Chondrocyte (in vitro differentiated cells): ENCODE measurements around the gene REEP6. TPM values are rescaled to one million over a fixed set of nuclear protein-coding genes. Genes with fewer than 3 reads are reported as not detected.

Source experiments
- DNase-seq: peaks from one replicate; pipeline ENCODE4 v3.0.0; 2021; ENCODE audit warnings: mixed read lengths, low spot score
- H3K27ac Mint-ChIP-seq: one replicate; pipeline ENCODE4 v1.8.0; 2021; ENCODE audit warnings: mild to moderate bottlenecking, moderate library complexity, mixed read lengths; ENCODE audit not compliant: unreplicated experiment
- H3K27me3 Mint-ChIP-seq: 2 replicates; pipeline ENCODE4 v1.8.0; 2021; ENCODE audit warnings: low read depth, mixed read lengths
- H3K36me3 Mint-ChIP-seq: 2 replicates; pipeline ENCODE4 v1.8.0; 2021; ENCODE audit warnings: low read depth, mixed read lengths
- H3K4me1 Mint-ChIP-seq: 2 replicates; pipeline ENCODE4 v1.8.0; 2021; ENCODE audit warnings: low read depth, mild to moderate bottlenecking, mixed read lengths
- H3K4me3 Mint-ChIP-seq: one replicate; pipeline ENCODE4 v1.8.0; 2021; ENCODE audit warnings: mild to moderate bottlenecking, moderate library complexity, mixed read lengths; ENCODE audit not compliant: unreplicated experiment
- H3K9me3 Mint-ChIP-seq: 2 replicates; pipeline ENCODE4 v1.8.0; 2021; ENCODE audit warnings: low read depth, mixed read lengths
- total RNA-seq: library from RNA; stranded (reverse); gene quantifications from 3 replicates; pipeline ENCODE4 v1.2.1, GENCODE V29; 2021
- TF ChIP-seq, protein P1 (sequence below): fragments of 200-600 bp; sonication (generic); IDR thresholded peaks from 2 replicates; pipeline ENCODE4 v1.5.0; 2021; ENCODE audit warnings: antibody characterized with exemption, mild to moderate bottlenecking, moderate library complexity

Gene REEP6
- total RNA-seq, 1 donor from 2014 or later, result 2.8 TPM

DNA sequence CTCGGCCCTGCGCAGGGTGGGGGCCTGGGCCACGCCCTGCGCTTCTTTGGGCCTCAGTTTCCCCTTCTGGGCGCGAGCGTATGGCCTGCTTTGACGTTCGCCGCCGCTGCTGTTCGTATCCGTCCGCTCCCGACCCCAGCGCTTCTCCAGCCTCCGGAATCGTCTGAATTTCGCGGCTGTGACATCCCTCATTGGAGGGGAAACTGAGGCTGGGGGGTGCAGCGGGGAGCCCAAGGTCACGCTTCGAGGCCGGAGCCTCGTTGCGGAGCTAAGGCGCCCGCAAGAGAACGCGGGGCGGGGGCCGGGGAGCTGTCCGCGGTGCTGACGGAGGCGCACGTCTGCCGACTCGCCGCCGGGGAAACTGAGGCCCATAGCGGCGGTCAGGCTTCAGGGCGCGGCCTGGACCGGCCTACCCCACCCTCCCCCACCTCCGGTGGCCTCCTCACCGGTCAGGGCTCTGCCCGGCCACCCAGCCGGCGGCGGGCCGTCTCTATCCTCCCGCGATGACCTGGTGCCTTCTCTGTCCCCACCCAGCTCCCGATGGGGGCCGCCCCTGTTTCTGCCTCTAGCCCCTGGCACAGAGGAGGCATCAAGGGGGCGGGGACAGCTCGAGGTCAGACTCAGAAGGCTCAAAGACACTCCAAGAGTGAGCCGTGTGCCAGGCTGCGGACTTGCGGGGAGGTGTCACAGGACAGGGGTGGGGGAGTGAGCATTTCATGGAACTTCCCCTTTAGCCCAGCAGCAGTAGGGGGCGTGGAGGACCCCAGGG, 44.1 kb upstream of the REEP6 start:
- DNase-seq, result no peak
- no peak overlapping the region for H3K27ac Mint-ChIP-seq
- H3K27me3 Mint-ChIP-seq, result peaks cover 16% of the 10 kb centered on the region
- H3K36me3 Mint-ChIP-seq, result peaks cover 6% of the 10 kb centered on the region
- peaks cover 27% of the 10 kb centered on the region for H3K4me1 Mint-ChIP-seq
- TF ChIP-seq, protein P1, sequence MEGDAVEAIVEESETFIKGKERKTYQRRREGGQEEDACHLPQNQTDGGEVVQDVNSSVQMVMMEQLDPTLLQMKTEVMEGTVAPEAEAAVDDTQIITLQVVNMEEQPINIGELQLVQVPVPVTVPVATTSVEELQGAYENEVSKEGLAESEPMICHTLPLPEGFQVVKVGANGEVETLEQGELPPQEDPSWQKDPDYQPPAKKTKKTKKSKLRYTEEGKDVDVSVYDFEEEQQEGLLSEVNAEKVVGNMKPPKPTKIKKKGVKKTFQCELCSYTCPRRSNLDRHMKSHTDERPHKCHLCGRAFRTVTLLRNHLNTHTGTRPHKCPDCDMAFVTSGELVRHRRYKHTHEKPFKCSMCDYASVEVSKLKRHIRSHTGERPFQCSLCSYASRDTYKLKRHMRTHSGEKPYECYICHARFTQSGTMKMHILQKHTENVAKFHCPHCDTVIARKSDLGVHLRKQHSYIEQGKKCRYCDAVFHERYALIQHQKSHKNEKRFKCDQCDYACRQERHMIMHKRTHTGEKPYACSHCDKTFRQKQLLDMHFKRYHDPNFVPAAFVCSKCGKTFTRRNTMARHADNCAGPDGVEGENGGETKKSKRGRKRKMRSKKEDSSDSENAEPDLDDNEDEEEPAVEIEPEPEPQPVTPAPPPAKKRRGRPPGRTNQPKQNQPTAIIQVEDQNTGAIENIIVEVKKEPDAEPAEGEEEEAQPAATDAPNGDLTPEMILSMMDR, result no peak
- no peaks in the 10 kb centered on the region for H3K9me3 Mint-ChIP-seq
- peak overlapping the region; percentile 60 for H3K4me3 Mint-ChIP-seq

DNA sequence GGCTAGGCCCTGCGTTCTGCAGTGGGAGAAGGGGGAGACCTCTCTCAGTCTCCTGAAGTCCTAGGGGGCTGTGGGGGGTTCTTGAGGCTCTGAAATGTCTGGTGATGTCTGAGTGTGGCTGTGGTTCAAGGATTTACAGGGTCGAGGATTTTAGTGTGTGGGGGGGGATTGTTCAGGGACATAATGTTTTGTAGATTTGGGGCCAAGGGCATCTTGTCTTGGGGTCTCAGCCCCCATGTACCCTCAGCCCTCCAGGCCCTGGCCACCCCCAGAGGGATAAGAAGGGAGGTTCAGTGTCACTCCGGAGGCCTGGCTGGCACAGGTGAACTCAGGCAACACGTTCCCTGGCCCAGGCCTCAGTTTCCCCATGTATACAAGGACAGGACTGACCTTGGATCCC, 43.5 kb upstream of the REEP6 start:
- no peak overlapping the region for H3K4me3 Mint-ChIP-seq
- TF ChIP-seq, protein P1, result no peak
- no peak for DNase-seq
- peaks cover 2% of the 10 kb centered on the region for H3K36me3 Mint-ChIP-seq
- peaks cover 25% of the 10 kb centered on the region for H3K4me1 Mint-ChIP-seq
- H3K9me3 Mint-ChIP-seq, result no peaks in the 10 kb centered on the region
- no peak overlapping the region for H3K27ac Mint-ChIP-seq
- peaks cover 19% of the 10 kb centered on the region for H3K27me3 Mint-ChIP-seq

DNA sequence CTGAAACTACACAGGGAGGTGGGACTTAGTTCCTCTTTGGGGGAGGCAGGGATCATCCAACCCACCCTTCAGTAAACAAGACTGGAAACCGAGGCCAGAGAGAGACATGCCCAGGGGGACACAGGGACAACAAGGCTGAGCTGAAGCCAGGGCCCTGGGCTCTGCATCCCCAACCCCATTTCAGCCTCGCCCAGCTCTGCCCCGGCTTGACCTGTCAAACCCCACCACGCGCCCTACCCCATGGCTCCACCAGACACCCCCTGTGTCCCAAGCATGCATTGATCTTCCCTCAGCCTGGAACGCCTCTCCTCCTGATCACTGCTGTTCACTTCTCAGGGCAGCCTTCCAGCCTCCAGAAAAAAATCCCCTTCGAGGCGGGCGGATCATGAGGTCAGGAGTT, 43.0 kb upstream of the REEP6 start:
- Mint-ChIP-seq H3K27ac (no peak overlapping the region), H3K36me3 (peaks cover 2% of the 10 kb centered on the region), H3K9me3 (no peaks in the 10 kb centered on the region), H3K4me1 (peaks cover 25% of the 10 kb centered on the region), H3K27me3 (peaks cover 19% of the 10 kb centered on the region), H3K4me3 (no peak overlapping the region)
- TF ChIP-seq, protein P1, result no peak
- no peak for DNase-seq

DNA sequence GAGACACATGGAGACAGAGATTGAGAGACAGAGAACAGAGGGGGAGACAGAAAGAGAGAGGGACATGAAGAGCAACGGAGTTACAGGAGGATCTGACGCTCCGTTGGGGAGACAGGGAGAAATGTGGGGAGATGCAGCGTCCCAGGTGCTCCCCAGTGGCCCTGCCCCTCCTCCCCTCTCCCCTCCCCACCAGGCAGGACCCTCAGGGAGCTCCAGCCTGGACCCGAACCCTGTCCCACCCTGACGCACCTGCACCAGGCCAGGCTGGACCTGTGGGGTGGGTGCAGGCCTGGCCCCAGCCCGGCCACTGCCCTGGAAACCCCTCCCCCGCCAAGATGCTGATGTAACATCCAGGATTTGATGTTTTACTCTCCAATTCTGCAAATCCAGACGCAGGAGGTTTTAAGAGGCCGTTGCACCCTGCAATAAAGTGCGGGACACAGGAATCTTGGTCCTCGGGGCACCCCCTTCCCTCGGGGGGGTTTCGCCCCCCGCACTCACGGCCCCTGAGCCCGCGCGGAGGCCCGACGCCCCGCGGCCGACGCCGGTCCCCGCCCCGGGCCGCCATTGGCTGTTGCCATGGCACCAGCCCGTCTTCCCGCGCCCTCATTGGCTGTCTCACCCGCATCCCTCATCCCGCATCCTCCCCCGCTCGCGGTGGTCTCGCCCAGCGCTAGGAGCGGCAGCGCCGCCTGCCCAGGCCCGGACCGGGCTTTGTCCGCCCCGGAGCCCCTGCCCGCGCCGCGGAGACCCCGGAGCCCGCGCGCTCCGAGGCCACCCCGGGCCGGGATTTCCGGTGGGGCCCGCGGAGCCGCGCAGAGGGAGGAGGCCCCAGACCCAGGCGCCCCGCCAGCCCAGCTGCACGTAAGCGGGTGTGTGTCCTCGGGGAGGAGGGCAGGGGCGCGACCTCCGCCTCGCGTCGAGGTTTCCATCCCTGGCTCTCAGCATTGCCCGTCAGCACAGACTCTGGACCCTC, 41.2 kb upstream of the REEP6 start, which contains the start of gene APC2:
TSS of gene APC2 (plus strand) at position 655 of the 976 bp plus-strand sequence. CDS start 2,881 bp downstream, outside the sequence.
- Mint-ChIP-seq H3K4me1 (peaks cover 25% of the 10 kb centered on the region), H3K9me3 (no peaks in the 10 kb centered on the region), H3K27me3 (peaks cover 22% of the 10 kb centered on the region), H3K36me3 (peaks cover 2% of the 10 kb centered on the region), H3K4me3 (peak within 1 kb of the TSS; percentile 60), H3K27ac (no peak within 1 kb of the TSS)
- no peak for DNase-seq
- TF ChIP-seq, protein P1, result no peak
